LNCaP clone FGC (cell line): ENCODE results near the gene DDX5.
"Not testable (repeated sequence)": the region's sequence is repeated elsewhere in the genome, so short reads cannot be mapped to it uniquely, and the experiment has no call there.

Experiments
- DNase-seq: peaks from one replicate; pipeline ENCODE4 v3.0.0-alpha.2; 2011; ENCODE audit warnings: low read depth
- H3K4me3 ChIP-seq: 2 replicates; pipeline ENCODE4 v1.5.1; 2011; ENCODE audit warnings: mild to moderate bottlenecking, low read depth, low read length, control low read depth
- TF ChIP-seq, protein P1 (sequence below): IDR thresholded peaks from 2 replicates; pipeline ENCODE4 v1.5.1; 2012; ENCODE audit warnings: mild to moderate bottlenecking; ENCODE audit not compliant: control insufficient read depth, insufficient read depth; ENCODE audit errors: extremely low read depth

The DDX5 gene

DNA sequence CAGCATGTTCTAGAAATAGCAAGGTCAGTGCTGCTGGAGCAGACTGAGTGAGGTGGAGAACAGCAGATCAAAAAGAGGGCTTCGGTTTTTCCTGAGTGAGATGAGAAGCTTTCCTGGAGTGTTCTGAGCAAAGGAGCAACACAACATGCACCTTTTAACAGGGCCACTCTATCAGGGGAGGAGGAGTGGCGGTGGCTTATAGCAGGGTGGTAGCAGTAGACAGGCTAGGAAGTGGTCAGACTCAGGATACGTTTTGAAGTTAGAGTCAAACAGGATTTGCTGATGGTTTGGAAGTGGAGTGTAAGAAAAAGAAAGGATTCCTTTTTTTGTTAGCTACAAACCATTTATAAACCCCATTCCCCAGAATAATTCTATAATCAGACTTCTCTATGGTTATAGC is 21.7 kb downstream of the DDX5 start:
- H3K4me3 ChIP-seq: no peak overlapping the region
- DNase-seq: no peak
- TF ChIP-seq, protein P1, sequence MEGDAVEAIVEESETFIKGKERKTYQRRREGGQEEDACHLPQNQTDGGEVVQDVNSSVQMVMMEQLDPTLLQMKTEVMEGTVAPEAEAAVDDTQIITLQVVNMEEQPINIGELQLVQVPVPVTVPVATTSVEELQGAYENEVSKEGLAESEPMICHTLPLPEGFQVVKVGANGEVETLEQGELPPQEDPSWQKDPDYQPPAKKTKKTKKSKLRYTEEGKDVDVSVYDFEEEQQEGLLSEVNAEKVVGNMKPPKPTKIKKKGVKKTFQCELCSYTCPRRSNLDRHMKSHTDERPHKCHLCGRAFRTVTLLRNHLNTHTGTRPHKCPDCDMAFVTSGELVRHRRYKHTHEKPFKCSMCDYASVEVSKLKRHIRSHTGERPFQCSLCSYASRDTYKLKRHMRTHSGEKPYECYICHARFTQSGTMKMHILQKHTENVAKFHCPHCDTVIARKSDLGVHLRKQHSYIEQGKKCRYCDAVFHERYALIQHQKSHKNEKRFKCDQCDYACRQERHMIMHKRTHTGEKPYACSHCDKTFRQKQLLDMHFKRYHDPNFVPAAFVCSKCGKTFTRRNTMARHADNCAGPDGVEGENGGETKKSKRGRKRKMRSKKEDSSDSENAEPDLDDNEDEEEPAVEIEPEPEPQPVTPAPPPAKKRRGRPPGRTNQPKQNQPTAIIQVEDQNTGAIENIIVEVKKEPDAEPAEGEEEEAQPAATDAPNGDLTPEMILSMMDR: no peak

DNA sequence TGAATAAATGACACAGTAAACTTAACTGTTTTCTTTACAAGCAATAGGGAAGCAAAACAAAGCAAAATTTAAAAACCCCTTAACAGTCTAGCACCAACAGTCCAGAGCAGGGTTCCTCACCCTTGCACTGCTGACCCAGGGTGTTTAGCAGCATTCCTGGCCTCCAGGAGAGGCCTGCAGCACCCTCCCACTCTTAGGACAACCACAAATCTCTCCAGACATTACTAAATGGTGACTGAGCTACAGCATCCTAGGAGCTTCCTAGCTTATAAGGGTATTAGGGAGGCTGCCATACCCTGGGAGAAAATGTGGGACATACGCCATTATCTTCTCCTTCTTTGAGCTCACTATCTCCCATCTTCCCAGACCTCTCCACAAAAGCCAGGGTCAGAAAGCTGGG is 25.1 kb downstream of the DDX5 start:
- DNase-seq: no peak
- H3K4me3 ChIP-seq: no peak overlapping the region
- TF ChIP-seq, protein P1: no peak

DNA sequence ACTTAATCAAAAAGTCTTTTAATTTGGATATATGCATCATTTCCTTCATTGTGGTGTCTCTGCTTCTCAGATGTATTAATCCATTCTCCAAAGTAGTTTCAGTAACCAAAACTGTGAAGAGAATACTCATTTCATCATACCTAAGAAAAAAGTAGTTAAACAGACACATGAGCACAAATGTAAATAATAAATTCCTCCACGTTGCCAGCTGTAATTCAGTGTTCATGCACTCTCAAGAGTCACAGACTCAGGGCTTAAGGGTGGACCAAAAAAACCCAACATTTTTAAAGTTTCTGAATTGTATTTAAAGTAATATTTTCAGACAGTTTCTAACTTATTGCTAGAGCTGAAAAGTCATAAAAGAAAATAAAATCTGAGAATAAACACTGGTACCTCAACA is 28.2 kb downstream of the DDX5 start:
- TF ChIP-seq, protein P1: no peak
- H3K4me3 ChIP-seq: no peak overlapping the region
- no peak for DNase-seq

DNA sequence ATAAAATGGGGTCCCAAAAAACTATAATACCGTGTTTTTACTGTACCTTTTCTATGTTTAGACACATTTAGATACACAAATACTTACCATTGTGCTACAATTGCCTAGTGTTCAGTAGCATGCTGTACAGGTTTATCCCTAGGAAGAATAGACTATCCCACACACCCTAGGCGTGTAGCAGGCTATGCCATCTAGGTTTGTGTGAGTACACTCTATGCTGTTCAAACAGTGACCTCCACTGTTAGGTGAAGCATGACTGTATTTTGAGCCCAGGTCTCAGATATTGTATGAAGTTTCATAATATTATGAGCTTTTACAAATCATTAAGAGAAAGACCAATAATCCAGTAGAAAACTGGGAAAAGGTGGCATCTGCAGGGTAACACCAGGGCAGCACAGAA is 33.5 kb downstream of the DDX5 start:
- TF ChIP-seq, protein P1: no peak
- no peak for DNase-seq
- H3K4me3 ChIP-seq: no peak overlapping the region

DNA sequence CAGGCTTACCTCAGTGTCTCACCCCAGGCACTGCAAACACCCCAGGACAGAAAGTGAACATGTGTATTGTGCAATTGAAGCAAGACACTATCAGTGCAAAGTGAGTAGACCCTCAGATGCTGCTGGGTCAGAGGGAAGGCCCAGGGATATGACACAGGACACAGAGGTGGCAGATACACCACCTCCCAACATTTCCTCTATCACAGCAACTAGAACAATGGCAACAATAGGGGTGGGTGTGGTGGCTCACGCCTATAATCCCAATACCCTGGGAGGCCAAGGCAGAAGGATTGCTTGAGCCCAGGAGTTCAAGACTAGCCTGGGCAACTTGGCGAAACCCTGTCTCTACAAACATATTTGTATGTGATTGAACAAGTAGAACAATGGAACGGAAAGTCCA is 34.6 kb downstream of the DDX5 start:
- no peak for DNase-seq
- H3K4me3 ChIP-seq: no peak overlapping the region
- TF ChIP-seq, protein P1: no peak

DNA sequence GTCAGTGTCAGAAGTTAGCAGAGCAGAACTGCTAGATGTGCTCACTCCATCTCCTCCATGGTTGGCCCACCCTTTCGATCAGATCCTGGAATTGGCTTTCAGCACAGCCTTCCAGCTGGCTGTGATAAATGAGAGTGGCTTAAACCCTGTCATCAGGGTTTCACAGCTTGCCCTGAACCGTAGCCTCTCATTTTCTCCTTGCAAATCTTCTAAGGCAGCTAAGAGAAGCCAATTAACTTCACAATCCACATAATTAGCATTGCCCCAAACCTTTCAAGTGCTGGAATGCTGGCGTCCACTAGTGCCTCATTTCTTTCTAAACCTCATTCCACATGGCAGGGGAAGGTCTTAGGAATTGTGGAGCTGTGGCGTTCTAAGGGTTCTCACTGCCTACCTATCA is 35.5 kb downstream of the DDX5 start:
- H3K4me3 ChIP-seq: no peak overlapping the region
- DNase-seq: no peak
- TF ChIP-seq, protein P1: no peak

DNA sequence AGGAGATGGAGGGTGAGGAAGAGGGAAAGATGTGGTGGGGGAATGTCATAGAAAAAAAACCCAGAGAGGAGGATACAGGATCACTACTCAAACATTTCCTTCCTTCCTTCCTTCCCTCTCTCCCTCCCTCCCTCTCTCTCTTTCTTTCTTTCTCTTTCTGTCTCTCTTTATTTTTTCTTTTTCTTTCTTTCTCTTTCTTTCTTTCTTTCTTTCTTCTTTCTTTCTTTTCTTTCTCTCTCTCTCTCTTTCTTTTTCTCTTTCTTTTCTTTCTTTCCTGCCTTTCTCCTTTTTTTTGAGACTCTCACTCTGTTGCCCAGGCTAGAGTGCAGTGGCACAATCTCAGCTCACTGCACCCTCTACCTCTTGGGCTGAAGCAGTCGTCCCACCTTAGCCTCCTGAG is 39.3 kb downstream of the DDX5 start:
- not testable (repeated sequence) for H3K4me3 ChIP-seq, DNase-seq
